Heart left ventricle (tissue), 16 donors: ENCODE measurements around the gene SELENOF. TPM values are rescaled to one million over a fixed set of nuclear protein-coding genes. Genes with fewer than 3 reads are reported as not detected.

Experiments used
- ATAC-seq, 4 donors: fragments of 200-7000 bp; cut with Tn5 transposase; one replicate each; pipeline ENCODE4 v1.9.1; 2020 to 2022; ENCODE audit warnings: moderate library complexity in 4 of 4, mild to moderate bottlenecking in 3 of 4, moderate number of reproducible peaks in 1 of 4
- DNase-seq, 5 donors: peaks; one replicate each; pipeline ENCODE4 v3.0.0-alpha.2; 2020
- H3K27ac ChIP-seq, 12 donors: fragments of 200-600 bp; sonication (generic) in 4 of 12; one replicate each; pipeline versions ENCODE4 v1.5.0 to v1.8.0; 2016 to 2022; ENCODE audit warnings: mild to moderate bottlenecking in 2 of 12
- H3K27me3 ChIP-seq, 9 donors: fragments of 200-600 bp; sonication (generic) in 2 of 9; one replicate each; pipeline versions ENCODE4 v1.5.1 to v1.8.0; 2016 to 2022; ENCODE audit warnings: mild to moderate bottlenecking in 3 of 9
- H3K36me3 ChIP-seq, 9 donors: fragments of 200-600 bp; sonication (generic) in 2 of 9; one replicate each; pipeline versions ENCODE4 v1.5.0 to v1.8.0; 2018 to 2022; ENCODE audit warnings: mild to moderate bottlenecking in 2 of 9
- H3K4me1 ChIP-seq, 12 donors: fragments of 200-600 bp; sonication (generic) in 4 of 12; one replicate each; pipeline versions ENCODE4 v1.5.0 to v1.8.0; 2016 to 2022; ENCODE audit warnings: mild to moderate bottlenecking in 3 of 12
- H3K4me3 ChIP-seq, 12 donors: fragments of 200-600 bp; sonication (generic) in 4 of 12; one replicate each; pipeline versions ENCODE4 v1.5.0 to v1.8.0; 2017 to 2022; ENCODE audit warnings: mild to moderate bottlenecking in 9 of 12, moderate library complexity in 4 of 12
- H3K9me3 ChIP-seq, 12 donors: fragments of 200-600 bp; sonication (generic) in 4 of 12; one replicate each; pipeline versions ENCODE4 v1.5.0 to v1.8.0; 2016 to 2022; ENCODE audit warnings: mild to moderate bottlenecking in 1 of 12
- CTCF ChIP-seq, 12 donors: fragments of 200-600 bp; sonication (generic) in 4 of 12; IDR thresholded peaks; one replicate each; pipeline versions ENCODE4 v1.5.0 to v1.8.0; 2018 to 2022; ENCODE audit warnings: antibody characterized with exemption in 12 of 12, mild to moderate bottlenecking in 5 of 12
- POLR2A ChIP-seq, 2 donors: fragments of 450-650 bp; IDR thresholded peaks; one replicate each; pipeline ENCODE4 v1.6.1; 2017; ENCODE audit warnings: antibody characterized with exemption in 2 of 2, mild to moderate bottlenecking in 2 of 2, moderate library complexity in 2 of 2
- WGBS, 4 donors: extraction: QIAGEN DNeasy Blood & Tissue Kit in 2 of 4; methylation state at CpG; one replicate each; pipeline versions ENCODE4 v1.1.5 to v1.1.7; 2013 to 2018; 5-methylcytosine and 5-hydroxymethylcytosine counted together
- intact Hi-C, 10 donors: fragments of 100-400 bp; cut with DNase I; formaldehyde crosslinking; loops; one replicate each; pipeline versions ENCODE4 v1.11.1 to v1.14.2; 2022
- polyA plus RNA-seq, 2 donors: library from polyadenylated mRNA; stranded (reverse); fragments of 200-250 nt; gene quantifications; one replicate each; pipeline ENCODE4 v1.2.3, GENCODE V29; 2013
- total RNA-seq, 9 donors: library from RNA; depleted of rRNA in 2 of 9; stranded (reverse); fragments of >200 nt in 2 of 9; fragmentation: NEBNext Ultra II Directional in 3 of 9; extraction: Animal tissue kit (Norgen Biotek cat#: 25700) in 3 of 9; gene quantifications; one replicate each; pipeline versions ENCODE4 v1.1.0 to v1.2.4, GENCODE V29; 2016 to 2023
- donor health status: ischemic (EF 13 %, LVEDD 7.1; RV severe dilation, severe dysfunction).
- donor health status: healthy with polysubstance abuse.
- donor health status: DM: no; HTN: yes; CAD: no.
- donor health status: DM: no; HTN: no; CAD: no.
- donor health status: ischemic (EF 25% LVEDD 6.9; RV normal size, moderate dysfunction).
- donor health status: ischemic (EF 25% LVEDD 5.7; RV mildly dilated, moderate dysfunction).
- donor health status: healthy.
- donor health status: DM: yes; HTN: yes; CAD: no.
- donor health status: ischemic (EF 35%, LVEDD 5.7; RV mildly dilated, moderate dysfunction).
- donor health status: nonischemic (EF 11% LVEDD 7.7; RV severe dilation, severe dysfunction).
- donor health status: DM: yes; HTN: yes; CAD: no.
- donor health status: PGD.
- donor health status: ischemic (EF 29% LVEDD 5.4; RV normal size, mild dysfunction).
- donor health status: nonischemic (EF 23%, LVEDD 6.1; RV moderate dilation, normal function).

Gene SELENOF
- total and polyA plus RNA-seq, 11 donors: 46.8 to 125 (median 76.1) TPM

DNA sequence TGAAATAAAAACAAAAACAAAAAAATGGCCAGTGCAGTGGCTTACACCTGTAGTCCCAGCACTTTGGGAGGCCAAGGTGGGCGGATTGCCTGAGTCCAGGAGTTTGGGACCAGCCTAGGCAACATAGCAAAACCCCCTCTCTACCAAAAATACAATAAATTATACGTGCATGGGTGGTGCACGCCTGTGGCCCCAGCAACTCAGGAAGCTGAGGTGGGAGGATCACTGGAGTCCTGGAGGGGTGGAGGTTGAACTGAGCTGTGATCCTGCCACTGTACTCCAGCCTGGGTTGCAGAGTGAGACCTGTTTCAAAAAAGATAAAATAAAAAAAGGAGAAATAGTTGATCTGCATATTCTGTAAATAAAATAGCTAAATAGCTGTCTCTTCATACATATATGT, 41.8 kb upstream of the SELENOF start:
- no peak for TF ChIP-seq POLR2A (IDR thresholded peaks at IDR 0.05)
- WGBS, 4 donors: 76 to 90% (median 86%) methylated on average over 3 of the region's 3 CpGs

DNA sequence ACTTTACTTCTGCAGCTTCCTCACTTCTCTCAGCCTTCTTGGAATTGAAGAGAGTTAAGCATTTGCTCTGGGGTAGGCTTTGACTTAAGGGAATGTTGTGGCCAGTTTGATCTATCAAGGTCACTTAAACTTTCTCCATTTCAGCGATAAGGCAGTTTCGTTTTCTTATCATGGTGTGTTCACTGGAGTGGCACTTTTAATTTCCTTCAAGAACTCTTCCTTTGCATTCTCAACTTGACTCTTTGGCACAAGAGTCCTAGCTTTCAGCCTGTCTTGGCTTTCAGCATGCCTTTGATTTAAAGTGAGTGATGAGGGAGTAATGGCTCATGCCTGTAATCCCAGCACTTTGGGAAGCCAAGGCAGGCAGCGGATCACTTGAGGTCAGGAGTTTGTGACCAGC, 39.2 kb upstream of the SELENOF start:
- intact Hi-C loops: loop anchor here in 1 of 10 donors (5.0 kb wide), 1 partner anchor 36 kb away; no protein-coding TSS in a partner anchor
- Histone ChIP-seq H3K27me3 (no peaks in the 10 kb centered on the region), H3K27ac (no peak overlapping the region), H3K4me1 (peaks cover 0 to 9% (median 0%) of the 10 kb centered on the region in 12 donors), H3K9me3 (no peaks in the 10 kb centered on the region), H3K4me3 (no peak overlapping the region), H3K36me3 (no peaks in the 10 kb centered on the region)
- ATAC-seq: no peak
- TF ChIP-seq CTCF (IDR thresholded peaks at IDR 0.05) (no peak), POLR2A (IDR thresholded peaks at IDR 0.05) (no peak)
- no peak for DNase-seq
- WGBS, 4 donors: 52 to 56% (median 54%) methylated on average over 3 of the region's 3 CpGs

More for the DNA sequence above, 41.8 kb upstream of the SELENOF start:
- ATAC-seq: no peak
- H3K27me3 ChIP-seq: no peaks in the 10 kb centered on the region
- H3K9me3 ChIP-seq: no peaks in the 10 kb centered on the region
- no peak overlapping the region for H3K27ac ChIP-seq
- intact Hi-C loops: no loop called here
- H3K4me1 ChIP-seq: peaks cover 0 to 9% (median 0%) of the 10 kb centered on the region in 12 donors
- no peak for DNase-seq
- H3K36me3 ChIP-seq: no peaks in the 10 kb centered on the region
- H3K4me3 ChIP-seq: no peak overlapping the region

DNA sequence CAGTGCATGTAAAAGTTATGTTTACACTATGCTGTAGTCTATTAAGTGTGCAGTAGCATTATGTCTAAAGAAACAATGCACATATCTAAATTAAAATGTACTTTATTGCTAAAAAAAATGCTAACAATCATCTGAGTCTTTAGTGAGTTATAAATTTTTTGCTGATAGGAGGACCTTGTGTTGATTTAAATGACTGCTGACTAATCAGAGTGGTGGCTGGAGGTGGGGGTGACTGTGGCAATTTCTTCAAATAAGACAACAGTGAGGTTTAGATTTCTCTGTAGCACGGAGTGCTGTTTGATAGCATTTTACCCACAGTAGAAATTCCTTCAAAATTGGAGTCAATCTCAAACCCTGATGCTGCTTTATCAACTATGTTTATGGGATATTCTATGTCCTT, 37.5 kb upstream of the SELENOF start:
- Histone ChIP-seq H3K4me1 (peaks cover 0 to 16% (median 1%) of the 10 kb centered on the region in 12 donors), H3K27me3 (no peaks in the 10 kb centered on the region), H3K36me3 (no peaks in the 10 kb centered on the region), H3K9me3 (no peaks in the 10 kb centered on the region), H3K27ac (no peak overlapping the region), H3K4me3 (no peak overlapping the region)
- WGBS, 4 donors: 82 to 98% (median 94%) methylated on average over 1 of the region's 1 CpG
- no peak for ATAC-seq
- intact Hi-C loops: loop anchor here in 1 of 10 donors (5.0 kb wide), 1 partner anchor 34 kb away; no protein-coding TSS in a partner anchor
- TF ChIP-seq POLR2A (IDR thresholded peaks at IDR 0.05) (no peak), CTCF (IDR thresholded peaks at IDR 0.05) (no peak)
- no peak for DNase-seq

DNA sequence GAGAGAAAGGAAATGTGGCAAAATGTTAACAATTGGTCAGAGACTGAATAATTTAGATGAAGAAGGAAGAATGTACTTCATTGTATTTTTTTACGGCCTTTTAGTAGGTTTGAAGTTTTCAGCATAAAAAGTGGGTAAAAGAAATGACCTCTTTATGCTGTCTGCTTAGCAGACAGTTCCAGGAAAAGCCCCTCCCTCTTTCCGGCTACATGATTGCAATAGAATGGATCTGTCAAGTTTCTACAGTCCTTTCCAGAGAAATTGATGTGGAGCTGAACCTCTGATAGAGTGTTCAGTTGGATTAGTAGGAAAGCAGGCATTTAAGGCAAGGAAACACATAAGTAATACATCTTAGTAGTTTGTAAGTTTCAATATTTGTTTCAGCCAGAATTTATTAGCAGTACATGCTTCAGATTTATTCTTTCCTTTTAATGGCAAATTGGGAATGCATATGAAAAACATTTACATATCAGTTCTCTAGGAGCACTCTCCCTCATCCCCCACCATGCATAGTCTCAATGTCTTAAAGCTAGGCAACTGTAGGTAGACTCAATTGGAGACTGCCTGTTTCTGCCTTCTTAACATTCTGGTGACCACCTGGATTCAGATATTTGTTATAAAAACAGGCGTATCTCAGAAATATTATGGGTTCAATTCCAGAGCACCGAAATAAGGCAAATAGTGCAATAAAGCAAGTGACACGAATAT, 36.9 kb upstream of the SELENOF start:
- no peak for ATAC-seq
- WGBS, 4 donors: 87 to 89% (median 88%) methylated on average over 5 of the region's 5 CpGs
- no peak overlapping the region for H3K4me3 ChIP-seq
- H3K4me1 ChIP-seq: peaks cover 0 to 16% (median 1%) of the 10 kb centered on the region in 12 donors
- no peaks in the 10 kb centered on the region for H3K9me3 ChIP-seq
- no peak overlapping the region for H3K27ac ChIP-seq
- no peaks in the 10 kb centered on the region for H3K27me3 ChIP-seq
- intact Hi-C loops: loop anchor here in 1 of 10 donors (5.0 kb wide), 1 partner anchor 34 kb away; no protein-coding TSS in a partner anchor
- DNase-seq: no peak
- no peaks in the 10 kb centered on the region for H3K36me3 ChIP-seq
- TF ChIP-seq CTCF (IDR thresholded peaks at IDR 0.05) (no peak), POLR2A (IDR thresholded peaks at IDR 0.05) (no peak)
